PC-9 (cell line): ENCODE data around the gene WDR26.

Source experiments
- EZH2 ChIP-seq: fragments of 200-600 bp; sonication (generic); IDR thresholded peaks from 2 replicates; pipeline ENCODE4 v1.8.0; 2017; ENCODE audit warnings: antibody characterized with exemption, low read depth
- TF ChIP-seq, protein P1 (sequence below): fragments of 200-600 bp; sonication (generic); conservative IDR thresholded peaks from 2 replicates; pipeline ENCODE4 v1.6.1; 2017; ENCODE audit warnings: mixed run types, antibody characterized with exemption, mild to moderate bottlenecking, moderate library complexity

- TF ChIP-seq, protein P1, sequence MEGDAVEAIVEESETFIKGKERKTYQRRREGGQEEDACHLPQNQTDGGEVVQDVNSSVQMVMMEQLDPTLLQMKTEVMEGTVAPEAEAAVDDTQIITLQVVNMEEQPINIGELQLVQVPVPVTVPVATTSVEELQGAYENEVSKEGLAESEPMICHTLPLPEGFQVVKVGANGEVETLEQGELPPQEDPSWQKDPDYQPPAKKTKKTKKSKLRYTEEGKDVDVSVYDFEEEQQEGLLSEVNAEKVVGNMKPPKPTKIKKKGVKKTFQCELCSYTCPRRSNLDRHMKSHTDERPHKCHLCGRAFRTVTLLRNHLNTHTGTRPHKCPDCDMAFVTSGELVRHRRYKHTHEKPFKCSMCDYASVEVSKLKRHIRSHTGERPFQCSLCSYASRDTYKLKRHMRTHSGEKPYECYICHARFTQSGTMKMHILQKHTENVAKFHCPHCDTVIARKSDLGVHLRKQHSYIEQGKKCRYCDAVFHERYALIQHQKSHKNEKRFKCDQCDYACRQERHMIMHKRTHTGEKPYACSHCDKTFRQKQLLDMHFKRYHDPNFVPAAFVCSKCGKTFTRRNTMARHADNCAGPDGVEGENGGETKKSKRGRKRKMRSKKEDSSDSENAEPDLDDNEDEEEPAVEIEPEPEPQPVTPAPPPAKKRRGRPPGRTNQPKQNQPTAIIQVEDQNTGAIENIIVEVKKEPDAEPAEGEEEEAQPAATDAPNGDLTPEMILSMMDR: no peak
- TF ChIP-seq EZH2: no peak
These were observed 42.0 kb downstream of the WDR26 start for GRCh38 chr1:224392411-224393249.
